GM21619 (cell line): ENCODE measurements around the gene ERBIN.
"Not testable (repeated sequence)": the region's sequence is repeated elsewhere in the genome, so short reads cannot be mapped to it uniquely, and the experiment has no call there.

Experiments used
- ATAC-seq: cut with Tn5 transposase; IDR thresholded peaks from one replicate; pipeline ENCODE4 v1.9.1; 2021; ENCODE audit not compliant: unreplicated experiment

ERBIN gene

DNA sequence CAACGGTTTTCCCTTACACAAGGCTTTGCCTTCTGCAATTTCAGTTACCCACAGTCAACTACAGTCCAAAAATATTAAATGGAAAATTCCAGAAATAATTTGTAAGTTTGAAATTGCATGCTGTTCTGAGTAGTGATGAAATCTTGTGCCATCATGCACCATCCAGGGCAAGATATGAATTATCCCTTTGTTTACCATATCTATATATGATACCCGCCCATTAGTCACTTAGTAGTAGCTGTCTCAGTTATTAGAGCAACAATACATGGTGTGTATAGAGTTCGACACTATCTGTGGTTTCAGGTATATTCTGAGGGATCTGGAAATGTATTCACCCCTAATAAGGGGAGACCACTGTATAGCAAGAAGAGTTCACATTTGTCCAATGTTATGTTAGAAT is 29.4 kb downstream of the ERBIN start:
- ATAC-seq: no peak

DNA sequence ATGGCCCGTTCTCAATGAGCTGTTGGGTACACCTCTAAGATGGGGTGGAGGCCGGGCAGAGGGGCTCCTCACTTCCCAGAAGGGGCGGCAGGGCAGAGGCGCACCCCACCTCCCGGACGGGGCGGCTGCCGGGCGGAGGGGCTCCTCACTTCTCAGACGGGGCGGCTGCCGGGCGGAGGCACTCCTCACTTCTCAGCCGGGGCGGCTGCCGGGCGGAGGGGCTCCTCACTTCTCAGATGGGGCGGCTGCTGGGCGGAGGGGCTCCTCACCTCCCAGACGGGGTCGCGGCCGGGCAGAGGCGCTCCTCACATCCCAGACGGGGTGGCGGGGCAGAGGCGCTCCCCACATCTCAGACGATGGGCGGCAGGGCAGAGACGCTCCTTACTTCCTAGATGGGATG is 31.3 kb downstream of the ERBIN start:
- ATAC-seq: not testable (repeated sequence)

DNA sequence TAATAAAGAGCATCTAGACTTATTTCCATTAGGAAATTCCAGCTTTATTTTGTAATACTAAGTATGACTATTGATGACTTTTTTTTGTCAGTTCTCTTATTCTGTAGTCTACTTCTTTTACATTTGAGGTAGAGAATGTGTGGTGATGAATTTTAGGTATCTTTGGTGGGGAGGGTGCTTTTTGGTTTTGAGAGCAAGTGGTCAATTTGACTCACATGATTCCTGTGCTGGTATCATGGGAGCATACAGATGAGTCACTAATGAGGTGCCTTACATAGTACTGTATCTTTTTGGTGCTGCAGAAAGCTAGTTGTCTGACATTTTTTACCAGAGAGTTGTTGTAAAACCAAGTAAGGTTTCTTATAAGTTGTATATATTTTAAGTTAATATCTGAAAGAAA is 35.3 kb downstream of the ERBIN start:
- peak; percentile 90 for ATAC-seq

DNA sequence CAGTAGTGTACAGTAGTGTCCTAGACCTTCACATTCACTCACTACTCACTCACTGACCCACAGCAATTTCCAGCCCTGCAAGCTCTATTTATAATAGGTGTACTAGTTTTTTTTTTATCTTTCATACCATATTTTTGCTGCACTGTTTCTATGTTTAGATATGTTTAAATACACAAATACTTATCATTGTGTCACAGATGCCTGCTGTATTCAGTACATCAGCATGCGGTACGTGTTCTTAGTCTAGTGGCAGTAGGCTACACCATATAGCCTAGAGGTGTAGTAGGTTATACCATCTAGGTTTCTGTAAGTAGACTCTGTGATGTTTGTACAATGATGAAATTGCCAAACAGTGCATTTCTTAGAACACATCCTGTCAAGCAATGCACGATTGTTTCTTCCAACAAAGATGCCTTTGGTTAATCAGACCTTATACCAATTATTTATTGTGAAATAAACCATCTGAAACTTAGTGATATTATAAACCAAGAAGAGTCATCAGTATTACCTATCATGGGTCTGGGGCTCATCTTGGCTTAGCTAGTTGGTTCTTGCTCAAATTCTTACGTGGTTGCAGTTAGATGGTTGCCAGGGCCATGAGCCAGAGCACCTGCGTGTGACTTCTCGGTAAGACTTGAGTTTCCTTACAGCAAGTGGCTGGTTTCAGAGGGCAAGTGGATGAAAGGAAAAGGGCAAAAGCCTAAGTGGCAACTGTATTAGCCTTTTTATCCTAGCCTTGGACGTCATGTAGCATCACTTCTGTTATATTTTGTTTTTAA is 41.1 kb downstream of the ERBIN start:
- ATAC-seq: no peak

DNA sequence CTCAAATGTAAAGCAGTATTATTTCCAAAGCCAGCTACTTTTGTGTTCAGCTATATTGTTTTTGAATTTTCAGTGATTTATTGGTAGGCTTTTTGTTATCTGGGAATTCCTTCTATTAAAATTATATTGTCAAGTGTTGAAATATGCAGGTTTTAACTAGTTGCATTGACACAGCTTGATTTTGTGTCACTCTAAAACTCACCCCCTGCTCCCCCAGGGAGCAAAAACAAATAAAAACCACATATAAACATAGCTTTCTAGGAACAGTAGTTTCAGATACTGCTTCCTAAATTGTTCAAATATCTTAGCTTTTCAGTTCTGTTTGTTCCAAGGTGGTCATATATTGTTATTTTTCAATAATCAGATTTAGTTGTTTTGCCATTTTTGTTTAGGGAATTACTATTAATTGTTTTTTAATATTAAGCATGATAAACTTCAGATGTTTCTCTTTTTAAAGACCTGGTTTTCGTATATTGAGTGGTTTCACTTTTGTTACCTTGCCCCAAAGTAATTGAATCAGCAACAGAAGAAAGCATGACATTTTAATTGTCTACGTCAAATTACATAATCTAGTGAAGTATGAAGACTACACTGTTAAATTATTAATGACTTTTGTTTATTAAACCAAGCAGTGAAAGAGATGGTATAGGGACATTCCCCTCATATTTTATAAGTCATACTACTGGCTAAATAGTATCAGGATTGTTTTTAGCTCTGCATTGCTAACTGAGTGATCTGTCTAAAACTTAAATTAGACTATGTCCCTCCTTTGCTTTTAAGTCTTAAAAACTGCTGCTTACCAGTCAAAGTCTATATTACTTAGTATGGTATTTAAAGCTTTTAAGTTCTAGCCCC is 43.4 kb downstream of the ERBIN start:
- ATAC-seq: no peak

DNA sequence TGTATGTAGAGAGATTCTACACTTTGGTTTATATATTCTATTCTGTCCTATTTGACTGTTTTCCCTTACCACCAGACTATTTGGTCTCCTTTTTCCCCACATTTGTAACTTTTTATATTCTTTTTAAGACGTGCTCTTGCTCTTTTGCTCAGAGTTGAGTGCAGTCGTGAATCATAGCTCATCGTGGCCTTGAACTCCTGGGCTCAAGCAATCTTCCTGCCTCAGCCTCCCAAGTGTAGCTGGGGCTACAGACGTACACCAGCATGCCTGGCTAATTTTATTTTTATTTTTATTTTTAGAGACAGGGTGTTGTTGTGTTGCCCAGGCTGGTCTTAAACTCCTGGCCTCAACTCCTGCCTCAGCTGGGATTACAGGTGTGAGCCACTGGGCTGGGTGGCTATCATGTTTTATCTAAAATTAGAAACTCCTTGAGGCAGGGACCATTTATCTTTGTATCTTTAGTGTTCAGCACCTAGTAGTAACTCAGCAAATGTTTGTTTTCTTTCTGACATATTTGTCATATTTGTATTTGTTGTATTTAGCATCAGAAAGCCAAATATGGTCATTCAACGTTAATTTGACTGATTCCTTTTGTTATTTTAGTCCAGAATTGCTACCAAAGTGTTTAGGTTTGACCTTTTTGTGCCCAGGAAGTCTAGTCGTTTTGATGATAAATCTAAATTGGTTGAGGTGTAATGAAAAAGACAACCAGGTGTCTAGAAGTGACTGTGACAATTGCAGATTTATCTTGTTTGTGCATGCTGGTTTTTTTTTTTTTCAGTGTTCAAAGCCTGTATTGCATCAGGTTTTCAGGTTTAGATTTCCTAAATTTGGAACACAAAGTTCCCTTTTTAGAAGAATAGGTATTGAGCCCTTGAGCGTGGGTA is 44.3 kb downstream of the ERBIN start:
- no peak for ATAC-seq

DNA sequence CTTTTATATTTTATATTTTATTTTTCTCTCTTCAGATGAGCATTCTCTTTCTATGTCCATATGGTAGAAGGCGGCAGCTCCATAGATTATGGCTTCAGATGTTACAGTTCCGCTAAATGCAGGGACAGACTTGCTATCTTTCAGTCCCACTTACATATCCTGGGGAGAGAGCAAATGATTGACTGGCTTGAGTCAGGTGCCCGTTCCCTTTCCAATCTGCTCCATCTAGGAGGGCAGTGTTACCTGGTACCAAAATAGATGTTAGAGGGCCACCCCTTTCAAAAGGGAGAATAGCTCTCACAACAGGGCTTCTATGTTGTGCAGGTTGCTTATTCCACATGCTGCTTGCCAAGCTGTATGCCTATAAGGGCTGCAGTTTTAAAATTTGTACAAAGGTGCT is 45.3 kb downstream of the ERBIN start:
- no peak for ATAC-seq

DNA sequence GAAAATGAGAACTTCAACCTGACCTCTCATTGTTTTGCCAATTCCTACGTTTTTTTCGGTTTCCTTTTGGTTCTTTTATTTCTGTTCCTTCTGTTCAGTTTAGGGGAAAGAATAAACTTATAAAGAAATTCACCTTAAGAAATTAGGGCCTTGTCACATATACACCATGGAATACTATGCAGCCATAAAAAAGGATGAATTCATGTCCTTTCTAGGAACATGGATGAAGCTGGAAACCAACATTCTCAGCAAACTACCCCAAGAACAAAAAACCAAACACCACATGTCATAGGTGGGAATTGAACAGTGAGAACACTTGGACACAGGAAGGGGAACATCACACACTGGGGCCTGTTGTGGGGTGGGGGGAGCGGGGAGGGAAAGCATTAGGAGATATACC is 46.5 kb downstream of the ERBIN start:
- not testable (repeated sequence) for ATAC-seq

DNA sequence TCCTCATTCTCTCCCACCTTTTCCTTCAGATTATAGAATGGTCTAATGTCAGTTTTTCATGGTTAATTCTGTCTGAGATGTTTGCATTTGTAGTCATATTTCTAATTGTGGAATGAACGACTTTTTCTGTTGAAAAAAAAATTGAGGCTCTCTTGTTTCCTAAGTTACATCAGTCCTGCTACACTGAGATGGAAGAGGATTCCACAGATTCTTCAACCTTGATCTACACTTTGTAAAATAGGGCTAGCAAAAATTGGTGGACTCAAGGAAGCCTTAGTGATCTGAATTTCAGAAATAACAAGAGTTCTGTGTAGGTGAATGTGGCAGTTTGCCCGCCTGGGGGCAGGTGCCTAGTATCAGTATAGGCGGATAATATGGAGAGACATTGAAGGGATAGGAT is 51.9 kb downstream of the ERBIN start:
- ATAC-seq: no peak

DNA sequence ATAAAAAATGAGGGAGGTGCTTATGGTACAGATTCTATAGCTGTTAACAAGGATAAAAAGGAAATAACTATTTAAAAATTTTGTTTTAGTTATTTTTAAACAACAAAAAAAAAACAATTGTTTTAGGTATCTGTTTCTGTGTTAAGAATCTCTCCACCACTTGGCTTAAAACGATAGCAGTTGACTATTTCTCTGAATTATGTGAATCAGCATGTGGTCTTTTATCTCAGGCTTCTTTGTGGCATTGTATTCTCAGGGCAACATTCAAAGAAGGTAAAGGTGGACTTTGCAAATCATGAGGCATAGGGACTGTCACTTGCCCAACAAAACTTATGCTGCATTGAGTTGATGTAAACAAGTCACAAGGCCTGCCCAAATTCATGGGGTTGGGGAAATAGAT is 55.2 kb downstream of the ERBIN start:
- ATAC-seq: no peak

DNA sequence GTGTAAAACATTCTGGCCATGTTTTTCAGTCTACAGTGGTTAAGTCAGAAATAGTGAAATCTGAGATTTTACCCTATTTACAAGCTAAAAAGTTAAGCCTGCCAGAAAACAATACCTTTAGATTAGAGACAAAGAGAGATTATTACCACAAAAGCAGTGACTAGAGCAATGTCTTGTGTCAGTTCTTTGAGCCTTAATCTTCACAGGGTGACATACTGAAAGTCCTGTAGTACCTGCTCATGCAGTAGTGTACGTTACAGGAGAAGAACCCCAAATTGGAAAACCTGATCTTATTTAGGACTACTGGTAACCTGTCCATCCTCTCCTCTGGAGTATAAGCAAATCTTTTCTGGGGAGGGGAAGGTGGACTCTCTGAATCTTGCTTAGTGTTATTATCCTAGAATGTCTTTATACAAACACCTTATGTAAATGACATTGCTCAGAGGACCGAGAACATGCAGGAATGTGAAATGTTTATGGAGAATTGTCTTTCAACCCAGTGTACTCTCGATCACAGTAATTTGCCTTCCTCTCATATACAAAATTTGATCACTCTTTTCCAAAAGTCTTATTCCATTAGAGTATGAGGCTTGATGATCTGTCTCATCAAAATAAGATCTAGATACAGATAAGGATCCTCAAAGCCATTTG is 55.7 kb downstream of the ERBIN start:
- ATAC-seq: no peak

DNA sequence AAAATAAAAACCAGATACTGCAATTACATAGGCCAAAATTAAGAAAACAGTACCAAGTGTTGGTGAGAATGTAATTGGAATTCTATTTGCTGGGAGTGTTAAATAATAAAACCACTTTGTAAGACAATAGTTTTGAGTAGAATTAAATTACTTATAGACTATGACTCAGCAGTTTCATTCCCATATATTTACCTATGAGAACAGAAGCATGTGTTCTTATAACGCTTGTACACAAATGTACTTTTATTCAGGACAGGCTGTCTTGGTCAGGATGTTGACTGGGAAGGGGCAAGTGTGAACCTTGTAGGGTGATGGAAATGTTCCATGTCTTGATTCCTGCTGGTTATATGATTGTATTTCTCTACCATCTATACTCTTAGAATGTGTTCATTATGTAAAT is 56.3 kb downstream of the ERBIN start:
- ATAC-seq: no peak

DNA sequence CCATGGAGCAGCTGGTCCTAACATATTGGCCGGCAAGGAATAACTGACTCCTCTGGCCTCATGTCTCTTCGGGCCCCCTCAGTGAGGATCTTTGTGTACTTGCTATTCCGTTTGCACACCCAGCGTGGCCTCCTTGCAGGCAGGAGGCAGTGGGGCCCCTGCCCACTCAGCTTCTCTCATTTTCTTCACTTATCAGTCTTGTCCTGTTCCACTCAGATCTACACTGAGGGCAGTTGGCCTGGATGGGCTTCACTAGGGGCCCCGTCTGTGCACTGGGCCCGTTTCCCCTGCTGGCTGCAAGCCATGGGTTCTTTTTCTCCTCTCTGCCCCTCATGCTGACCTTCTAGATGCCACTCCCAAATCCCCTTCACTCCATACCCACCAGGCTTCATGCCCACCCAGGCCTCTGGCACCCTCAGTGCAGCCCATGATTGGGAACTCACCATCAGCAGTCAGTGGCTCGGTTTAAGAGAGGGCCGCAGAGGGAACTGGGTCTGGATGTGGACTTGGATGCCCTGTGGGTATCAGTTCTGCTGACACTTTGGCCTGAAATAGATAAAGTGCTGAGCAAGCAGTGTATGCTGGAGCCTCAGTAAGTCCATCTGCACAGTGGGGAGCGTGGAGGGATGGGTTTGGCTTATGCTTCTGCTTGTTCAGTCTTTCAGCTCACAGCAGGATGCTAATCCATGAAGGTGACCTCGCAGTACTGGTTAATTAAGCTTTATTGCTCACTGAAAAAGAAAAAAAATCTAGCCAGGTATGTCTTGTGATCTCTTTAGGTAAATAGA is 57.9 kb downstream of the ERBIN start:
- no peak for ATAC-seq

DNA sequence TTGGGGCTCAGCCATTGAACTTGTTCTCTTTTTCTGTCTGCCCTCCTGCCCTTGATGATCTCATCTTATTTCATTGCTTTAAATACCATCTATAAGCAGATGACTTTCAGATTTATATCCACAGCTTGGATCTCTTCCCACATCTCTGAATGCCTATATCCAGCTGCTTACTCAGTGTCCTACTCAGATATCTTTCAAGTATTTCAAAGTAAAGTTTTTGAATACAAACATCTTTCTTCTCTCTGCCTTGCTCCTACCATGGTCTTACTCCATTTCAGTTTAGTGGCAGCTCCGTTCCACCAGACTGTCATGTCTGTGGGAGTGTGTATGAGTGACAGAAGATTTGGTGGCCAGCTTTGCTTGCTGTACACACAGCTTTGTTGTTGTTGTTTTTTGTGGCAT is 59.7 kb downstream of the ERBIN start:
- no peak for ATAC-seq

DNA sequence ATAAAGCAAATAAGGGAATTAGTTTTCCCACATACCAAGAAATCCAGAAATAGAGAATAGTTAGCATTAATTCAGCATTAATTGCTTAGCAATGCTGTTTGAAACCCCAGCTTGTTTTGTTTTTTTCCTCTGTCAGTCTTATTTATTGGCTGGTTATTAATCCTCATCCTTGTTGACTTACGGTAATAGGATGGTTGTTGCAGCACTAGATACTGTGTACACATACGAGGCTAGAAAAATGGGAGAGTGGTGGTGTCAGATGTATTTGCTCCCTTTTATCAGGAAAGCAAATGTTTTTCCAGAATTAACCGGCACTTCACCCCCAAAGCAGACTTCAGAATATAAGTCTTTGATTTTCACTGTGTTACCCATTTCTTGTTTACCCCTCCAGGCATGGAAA is 60.4 kb downstream of the ERBIN start:
- no peak for ATAC-seq

DNA sequence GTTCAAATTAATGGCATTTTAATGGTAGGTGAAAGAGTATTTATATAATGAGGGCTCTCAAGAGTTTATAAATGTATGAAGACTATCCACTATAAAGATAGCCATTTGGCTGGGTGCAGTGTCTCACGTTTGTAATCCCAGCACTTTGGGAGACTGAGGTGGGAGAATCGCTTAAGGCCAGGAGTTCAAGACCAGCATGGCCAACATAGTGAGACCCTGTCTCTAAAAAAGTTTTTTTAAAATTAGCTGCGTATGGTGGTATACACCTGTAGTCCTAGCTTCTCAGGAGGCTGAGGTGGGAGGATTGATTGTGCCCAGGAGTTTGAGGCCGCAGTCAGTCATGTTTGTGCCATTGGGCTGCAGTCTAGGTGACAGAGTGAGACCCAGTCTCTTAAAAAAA is 61.6 kb downstream of the ERBIN start:
- no peak for ATAC-seq

DNA sequence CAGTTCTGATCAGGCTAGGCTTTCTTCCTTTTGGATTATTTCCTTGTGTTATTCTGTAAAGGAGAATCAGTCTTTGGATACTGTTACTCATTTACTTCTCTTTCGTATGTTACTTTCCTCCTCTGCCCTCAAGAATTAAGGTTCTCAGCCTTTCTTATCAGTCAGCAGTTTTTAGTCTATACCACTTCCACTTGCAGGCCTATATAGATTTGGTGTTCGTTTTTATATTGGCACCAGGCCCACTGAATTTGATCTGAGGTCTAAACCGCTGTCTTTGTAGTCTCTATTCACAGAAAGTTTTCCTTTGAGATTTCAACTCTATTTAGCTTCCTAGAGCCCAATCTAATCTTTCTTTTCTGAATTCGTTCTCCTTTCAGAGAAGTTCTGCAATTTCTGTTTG is 62.8 kb downstream of the ERBIN start:
- no peak for ATAC-seq

DNA sequence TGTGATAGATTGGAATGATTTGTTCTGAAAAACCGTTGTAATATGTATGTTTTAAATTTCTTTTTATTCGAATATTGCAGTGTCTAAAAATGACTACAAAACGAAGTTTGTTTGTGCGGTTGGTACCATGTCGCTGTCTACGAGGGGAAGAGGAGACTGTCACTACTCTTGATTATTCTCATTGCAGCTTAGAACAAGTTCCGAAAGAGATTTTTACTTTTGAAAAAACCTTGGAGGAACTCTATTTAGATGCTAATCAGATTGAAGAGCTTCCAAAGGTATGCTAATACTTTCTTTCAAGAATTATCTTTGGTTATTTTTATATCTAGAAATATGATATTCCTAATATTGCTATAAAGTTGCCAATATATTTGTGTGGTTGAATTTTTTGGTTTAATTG is 66.3 kb downstream of the ERBIN start:
- no peak for ATAC-seq

DNA sequence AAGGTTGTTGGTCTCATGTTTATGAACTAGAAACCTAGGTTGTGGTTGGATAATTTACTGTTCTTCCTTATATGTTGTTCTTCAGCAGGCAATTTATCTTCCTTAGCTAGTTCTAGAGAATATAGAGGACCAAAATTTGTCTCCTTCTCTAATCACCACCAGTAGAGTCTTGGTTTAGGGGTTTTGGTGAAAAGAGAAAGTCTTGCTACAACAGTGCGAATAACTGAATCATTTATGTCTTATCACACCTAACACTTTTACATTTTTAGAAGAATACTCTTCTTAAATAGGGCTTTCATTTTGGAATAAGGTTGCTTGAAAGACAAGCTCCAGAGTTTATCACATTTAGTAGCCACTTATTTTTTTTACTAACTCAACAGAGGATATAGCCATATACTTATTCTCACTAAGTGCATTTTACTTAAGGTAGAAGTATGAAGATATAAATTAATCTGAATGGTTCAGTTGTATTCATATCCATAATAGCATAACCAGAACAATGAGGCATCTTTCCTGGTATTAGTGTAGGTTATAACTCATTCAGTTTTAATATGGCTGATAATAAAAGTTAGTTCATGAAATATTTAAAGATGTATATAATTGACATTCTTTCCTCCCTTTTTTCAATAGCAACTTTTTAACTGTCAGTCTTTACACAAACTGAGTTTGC is 67.9 kb downstream of the ERBIN start:
- ATAC-seq: no peak
